GM23248 (cell line): ENCODE measurements around the gene TGFBR3L. TPM values are rescaled to one million over a fixed set of nuclear protein-coding genes. Genes with fewer than 3 reads are reported as not detected.

Source experiments
- DNase-seq: peaks from one replicate; pipeline ENCODE4 v3.0.0-alpha.2; 2015
- H2AFZ ChIP-seq: fragments of 200-600 bp; sonication (generic); 2 replicates; pipeline ENCODE4 v1.6.1; 2016; ENCODE audit warnings: antibody characterized with exemption
- H3F3A ChIP-seq: fragments of 200-600 bp; sonication (generic); 2 replicates; pipeline ENCODE4 v1.6.1; 2016; ENCODE audit warnings: mild to moderate bottlenecking, antibody characterized with exemption, mixed run types; ENCODE audit not compliant: insufficient read depth
- H3K27ac ChIP-seq: fragments of 200-600 bp; sonication (generic); 2 replicates; pipeline ENCODE4 v1.5.1; 2016; ENCODE audit warnings: mild to moderate bottlenecking
- H3K27me3 ChIP-seq: fragments of 200-600 bp; sonication (generic); replicated peaks from 2 replicates; pipeline ENCODE4 v1.6.1; 2016; ENCODE audit warnings: mild to moderate bottlenecking; ENCODE audit not compliant: insufficient read depth
- H3K36me3 ChIP-seq: fragments of 200-600 bp; sonication (generic); 2 replicates; pipeline ENCODE4 v1.6.1; 2016; ENCODE audit warnings: low read depth, mild to moderate bottlenecking
- H3K4me1 ChIP-seq: fragments of 200-600 bp; sonication (generic); 2 replicates; pipeline ENCODE4 v1.6.1; 2016; ENCODE audit warnings: mild to moderate bottlenecking; ENCODE audit not compliant: insufficient read depth
- H3K4me2 ChIP-seq: fragments of 200-600 bp; sonication (generic); one replicate; pipeline ENCODE4 v1.6.1; 2016; ENCODE audit warnings: mild to moderate bottlenecking; ENCODE audit not compliant: unreplicated experiment
- H3K4me3 ChIP-seq: fragments of 200-600 bp; sonication (generic); 2 replicates; pipeline ENCODE4 v1.5.1; 2016; ENCODE audit warnings: mild to moderate bottlenecking
- H3K79me2 ChIP-seq: fragments of 200-600 bp; sonication (generic); 2 replicates; pipeline ENCODE4 v1.6.1; 2016; ENCODE audit warnings: mild to moderate bottlenecking; ENCODE audit not compliant: insufficient read depth
- H3K9ac ChIP-seq: fragments of 200-600 bp; sonication (generic); 2 replicates; pipeline ENCODE4 v1.6.1; 2016; ENCODE audit warnings: mild to moderate bottlenecking
- H3K9me2 ChIP-seq: fragments of 200-600 bp; sonication (generic); 2 replicates; pipeline ENCODE4 v1.6.1; 2016; ENCODE audit warnings: mixed run types, mild to moderate bottlenecking, moderate library complexity; ENCODE audit not compliant: insufficient read depth
- H3K9me3 ChIP-seq: fragments of 200-600 bp; sonication (generic); one replicate; pipeline ENCODE4 v1.6.1; 2017; ENCODE audit warnings: low read depth
- H4K20me1 ChIP-seq: fragments of 200-600 bp; sonication (generic); 2 replicates; pipeline ENCODE4 v1.6.0; 2016; ENCODE audit not compliant: insufficient read depth
- EZH2 ChIP-seq: fragments of 200-600 bp; sonication (generic); IDR thresholded peaks from 2 replicates; pipeline ENCODE4 v1.6.1; 2018; ENCODE audit warnings: antibody characterized with exemption, mild to moderate bottlenecking; ENCODE audit not compliant: insufficient read depth, poor library complexity, severe bottlenecking
- EZH2phosphoT487 ChIP-seq: fragments of 200-600 bp; sonication (generic); IDR thresholded peaks from 2 replicates; pipeline ENCODE4 v1.6.1; 2018; ENCODE audit warnings: antibody characterized with exemption, moderate library complexity, mild to moderate bottlenecking, low read depth; ENCODE audit not compliant: insufficient read depth
- WGBS, 2 experiments: methylation state at CpG; one replicate each; pipeline ENCODE4 v1.1.6; 2015 to 2017; ENCODE audit warnings: low lambda C conversion rate in 2 of 2, low coverage in 1 of 2; ENCODE audit errors: missing lambda C conversion rate in 2 of 2; 5-methylcytosine and 5-hydroxymethylcytosine counted together
- in situ Hi-C: fragments of 300-500 bp; cut with MboI; formaldehyde crosslinking; loops from 2 replicates; pipeline ENCODE4 v1.15.0; 2020
- polyA plus RNA-seq: library from polyadenylated mRNA; unstranded; fragments of >200 nt; fragmentation: Nextera tagmentation; extraction: Ambion mirVana; gene quantifications from 2 replicates; pipeline ENCODE4 v1.2.1, GENCODE V29; 2016
- total RNA-seq: library from RNA; depleted of rRNA; stranded (reverse); fragments of >200 nt; shearing (Covaris generic); gene quantifications from 2 replicates; pipeline ENCODE4 v1.2.3, GENCODE V29; 2014

TGFBR3L gene
- total and polyA plus RNA-seq, 2 experiments from 2014 or later, result 9.0 to 30.6 TPM

DNA sequence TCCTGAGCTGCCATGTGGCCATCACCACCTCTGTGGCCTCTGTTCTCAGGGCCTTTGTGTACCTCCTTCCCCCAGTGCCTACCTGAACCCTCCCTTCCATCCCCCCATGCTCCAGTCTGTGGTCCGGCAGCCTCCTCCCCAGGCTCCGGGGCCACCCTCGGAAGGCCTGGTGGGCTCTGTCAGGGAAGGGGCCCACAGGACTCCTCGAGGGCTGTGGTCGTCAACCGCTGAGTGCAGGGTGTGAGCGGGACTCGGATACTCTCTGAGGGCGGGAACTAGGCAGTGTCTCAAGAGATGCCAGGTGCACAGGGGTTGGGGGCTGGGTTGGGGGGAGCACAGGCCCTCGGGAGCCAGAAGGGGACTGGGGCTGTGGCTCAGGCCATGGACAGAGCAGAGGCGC, 7.1 kb upstream of the TGFBR3L start:
- Histone ChIP-seq H3K4me1 (peaks cover 7% of the 10 kb centered on the region), H3K27ac (no peak overlapping the region), H4K20me1 (no peaks in the 10 kb centered on the region; the same call in 1 of the 2 replicates), H3K79me2 (peaks cover 48% of the 10 kb centered on the region), H3K4me2 (no peak overlapping the region), H3F3A (no peaks in the 10 kb centered on the region), H3K36me3 (no peaks in the 10 kb centered on the region), H3K9me3 (no peaks in the 10 kb centered on the region), H3K27me3 (no peaks in the 10 kb centered on the region), H3K9me2 (no peaks in the 10 kb centered on the region), H3K4me3 (no peak overlapping the region), H3K9ac (no peak overlapping the region), H2AFZ (no peak overlapping the region)
- 83 to 89% methylated on average over 11 of the region's 11 CpGs for WGBS, 2 experiments
- in situ Hi-C loops, result no loop called here
- TF ChIP-seq EZH2, result no peak
- TF ChIP-seq EZH2phosphoT487, result no peak
- no peak for DNase-seq

DNA sequence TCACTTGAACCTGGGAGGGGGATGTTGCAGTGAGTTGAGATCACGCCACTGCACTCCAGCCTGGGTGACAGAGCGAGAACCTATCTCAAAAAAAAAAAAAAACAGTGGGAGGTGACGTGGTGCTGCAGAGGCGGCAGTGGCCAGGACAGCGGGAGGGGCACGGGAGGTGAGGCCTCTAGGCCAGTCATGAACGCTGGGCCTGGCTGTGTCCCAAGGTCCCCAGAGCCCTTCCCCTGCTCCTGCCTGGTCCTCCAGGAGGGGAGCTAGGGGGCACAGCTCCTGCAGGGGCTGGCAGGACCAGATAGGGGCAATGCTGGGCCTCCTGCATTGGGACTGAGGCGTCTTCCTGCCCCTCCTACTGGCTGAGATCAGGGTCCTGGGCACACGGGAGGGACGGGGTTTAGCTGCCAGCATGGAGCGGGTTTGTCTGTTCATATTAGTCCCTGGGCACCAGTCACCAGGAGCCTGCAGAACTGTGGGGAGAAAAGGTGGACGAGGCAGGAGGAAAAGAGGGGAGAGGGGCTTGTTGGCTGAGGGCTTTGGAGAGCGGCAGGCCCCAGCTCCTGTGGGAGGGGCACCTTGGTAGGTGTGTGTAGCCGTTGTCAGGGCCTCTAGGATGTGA, 6.4 kb upstream of the TGFBR3L start:
- in situ Hi-C loops, result no loop called here
- no peak overlapping the region for H3K27ac ChIP-seq
- no peaks in the 10 kb centered on the region; the same call in 1 of the 2 replicates for H4K20me1 ChIP-seq
- no peaks in the 10 kb centered on the region for H3F3A ChIP-seq
- no peaks in the 10 kb centered on the region for H3K9me2 ChIP-seq
- H3K79me2 ChIP-seq, result peaks cover 48% of the 10 kb centered on the region
- H3K9ac ChIP-seq, result no peak overlapping the region
- no peak for DNase-seq
- no peak overlapping the region for H3K4me3 ChIP-seq
- 81 to 82% methylated on average over 13 to 14 of the region's 14 CpGs for WGBS, 2 experiments
- H2AFZ ChIP-seq, result no peak overlapping the region
- peaks cover 7% of the 10 kb centered on the region for H3K4me1 ChIP-seq
- no peak overlapping the region for H3K4me2 ChIP-seq
- H3K36me3 ChIP-seq, result no peaks in the 10 kb centered on the region; the same call in 1 of the 2 replicates
- no peak for TF ChIP-seq EZH2
- no peak for TF ChIP-seq EZH2phosphoT487
- no peaks in the 10 kb centered on the region for H3K27me3 ChIP-seq
- H3K9me3 ChIP-seq, result no peaks in the 10 kb centered on the region

DNA sequence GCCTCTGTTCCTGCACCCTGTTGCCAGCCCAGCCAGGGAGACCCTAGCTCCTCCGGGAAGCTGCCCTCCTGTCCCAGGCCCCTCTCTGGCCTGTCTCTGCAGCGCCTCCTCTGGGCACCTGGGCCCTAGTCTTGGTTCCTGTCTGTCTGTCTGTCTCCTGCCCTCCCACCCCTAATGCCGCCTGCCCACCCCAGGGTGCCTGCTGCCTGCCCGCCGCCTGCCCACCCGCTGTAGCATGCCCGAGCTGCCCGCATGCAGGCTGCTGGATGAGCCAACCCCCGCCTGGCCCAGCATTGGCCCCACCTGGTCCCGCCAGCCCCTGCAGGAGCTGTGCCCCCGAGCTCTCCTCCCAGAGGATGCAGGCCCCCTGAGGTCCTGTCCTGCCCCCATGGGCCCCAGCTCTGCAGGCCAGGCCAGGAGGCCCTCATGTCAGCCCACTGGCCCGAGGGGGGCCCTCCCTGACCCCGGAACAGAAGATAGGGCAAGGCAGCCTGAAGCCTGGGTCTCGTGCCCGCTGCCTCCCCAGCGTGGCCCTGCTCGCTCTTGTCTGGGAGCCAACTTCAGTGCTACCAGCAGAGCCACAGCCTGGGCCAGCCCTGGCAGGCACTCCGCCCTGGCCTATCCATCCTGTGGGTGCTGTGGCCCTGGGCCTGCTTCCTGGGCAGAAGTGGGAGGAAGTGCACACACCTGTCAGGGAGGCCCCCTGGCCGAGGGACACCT, 5.7 kb upstream of the TGFBR3L start:
- Histone ChIP-seq H3K27ac (no peak overlapping the region), H3K79me2 (peaks cover 48% of the 10 kb centered on the region), H3K4me1 (peaks cover 7% of the 10 kb centered on the region), H3K4me3 (no peak overlapping the region), H3K9me3 (no peaks in the 10 kb centered on the region), H3K9me2 (no peaks in the 10 kb centered on the region), H3K9ac (no peak overlapping the region), H3F3A (no peaks in the 10 kb centered on the region), H2AFZ (no peak overlapping the region), H3K36me3 (no peaks in the 10 kb centered on the region; the same call in 1 of the 2 replicates), H3K4me2 (no peak overlapping the region), H3K27me3 (no peaks in the 10 kb centered on the region), H4K20me1 (no peaks in the 10 kb centered on the region; the same call in 1 of the 2 replicates)
- TF ChIP-seq EZH2phosphoT487 (no peak), EZH2 (no peak)
- DNase-seq, result no peak
- 85 to 90% methylated on average over 10 to 19 of the region's 19 CpGs for WGBS, 2 experiments
- in situ Hi-C loops, result no loop called here

DNA sequence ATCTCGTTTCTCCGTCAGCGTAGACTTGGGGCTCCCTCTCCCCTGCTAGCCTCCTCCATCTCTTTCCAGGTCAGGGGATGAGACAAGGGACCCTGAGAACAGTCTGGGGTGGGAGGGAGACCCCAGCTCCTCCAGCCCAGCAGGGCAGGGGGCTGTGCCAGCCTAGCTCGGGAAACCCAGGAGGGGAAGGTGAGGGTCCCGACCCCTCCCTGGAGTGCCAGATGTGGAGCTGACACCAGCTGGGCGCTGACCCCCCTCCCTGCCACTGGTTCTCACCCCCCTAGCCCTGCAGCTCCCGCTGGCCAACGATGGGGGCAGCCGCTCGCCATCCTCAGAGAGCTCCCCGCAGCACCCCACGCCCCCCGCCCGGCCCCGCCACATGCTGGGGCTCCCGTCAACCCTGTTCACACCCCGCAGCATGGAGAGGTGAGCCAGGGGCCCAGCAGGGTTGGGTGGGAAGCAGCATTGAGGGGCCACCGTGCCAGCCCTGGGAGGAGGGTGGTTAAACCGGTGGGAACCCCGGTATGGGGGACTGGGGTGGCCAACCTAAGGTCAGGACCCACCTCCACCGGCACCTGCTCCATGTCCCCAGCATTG, 5.1 kb upstream of the TGFBR3L start:
- no peak for DNase-seq
- no peaks in the 10 kb centered on the region for H3F3A ChIP-seq
- no peak overlapping the region for H3K4me2 ChIP-seq
- in situ Hi-C loops, result no loop called here
- peaks cover 43% of the 10 kb centered on the region for H3K79me2 ChIP-seq
- H3K4me3 ChIP-seq, result no peak overlapping the region
- no peaks in the 10 kb centered on the region for H3K9me2 ChIP-seq
- no peaks in the 10 kb centered on the region for H3K27me3 ChIP-seq
- WGBS, 2 experiments, result 94% methylated on average over 9 to 14 of the region's 21 CpGs
- no peak overlapping the region for H3K9ac ChIP-seq
- no peak for TF ChIP-seq EZH2phosphoT487
- no peak for TF ChIP-seq EZH2
- H4K20me1 ChIP-seq, result no peaks in the 10 kb centered on the region; the same call in 1 of the 2 replicates
- H3K27ac ChIP-seq, result no peak overlapping the region
- H2AFZ ChIP-seq, result no peak overlapping the region
- H3K36me3 ChIP-seq, result no peaks in the 10 kb centered on the region; the same call in 1 of the 2 replicates
- no peaks in the 10 kb centered on the region for H3K9me3 ChIP-seq
- peaks cover 7% of the 10 kb centered on the region for H3K4me1 ChIP-seq
